Kidney epithelial cell (primary cell): ENCODE data around the gene ZBTB8A. TPM values are rescaled to one million over a fixed set of nuclear protein-coding genes. Genes with fewer than 3 reads are reported as not detected.

Experiments used
- DNase-seq: peaks from one replicate; pipeline ENCODE4 v3.0.0-alpha.2; 2010; ENCODE audit warnings: low read depth
- H3K27me3 ChIP-seq: 2 replicates; pipeline ENCODE4 v1.6.0; 2011; ENCODE audit warnings: low read length; ENCODE audit not compliant: control insufficient read depth, insufficient read depth
- H3K36me3 ChIP-seq: 2 replicates; pipeline ENCODE4 v1.5.1; 2011; ENCODE audit warnings: low read length; ENCODE audit not compliant: control insufficient read depth, insufficient read depth
- H3K4me3 ChIP-seq: 2 replicates; pipeline ENCODE4 v1.5.1; 2011; ENCODE audit warnings: low read depth, mild to moderate bottlenecking, control low read depth, low read length
- total RNA-seq: library from RNA; depleted of rRNA; stranded (reverse); fragments of >200 nt; gene quantifications from 2 replicates; pipeline ENCODE4 v1.2.3, GENCODE V29; 2015
- TF ChIP-seq, protein P1 (sequence below): IDR thresholded peaks from 2 replicates; pipeline ENCODE4 v1.5.1; 2011; ENCODE audit warnings: mild to moderate bottlenecking, moderate library complexity, low read length, control low read depth, inconsistent platforms; ENCODE audit not compliant: insufficient read depth, poor library complexity, severe bottlenecking

ZBTB8A gene
- total RNA-seq, 1 donor from 2014 or later = 7.5 TPM

DNA sequence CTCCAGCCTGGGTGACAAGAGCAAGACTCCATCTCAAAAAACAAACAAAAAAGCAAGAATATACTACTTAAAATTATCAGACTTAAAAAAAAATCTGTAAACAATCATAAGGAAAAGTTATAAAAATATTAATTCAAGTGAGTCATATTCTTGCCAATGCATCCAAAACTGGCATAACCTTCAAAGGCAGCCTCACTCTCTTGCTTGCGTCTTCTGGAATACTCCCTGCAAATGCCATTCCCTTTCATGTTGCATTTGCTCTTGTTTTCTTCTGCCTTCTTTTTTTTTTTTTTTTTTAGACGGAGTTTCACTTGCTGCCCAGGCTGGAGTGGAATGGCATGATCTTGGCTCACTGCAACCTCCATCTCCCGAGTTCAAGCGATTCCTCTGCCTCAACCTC, 32.2 kb upstream of the ZBTB8A start:
- TF ChIP-seq, protein P1, sequence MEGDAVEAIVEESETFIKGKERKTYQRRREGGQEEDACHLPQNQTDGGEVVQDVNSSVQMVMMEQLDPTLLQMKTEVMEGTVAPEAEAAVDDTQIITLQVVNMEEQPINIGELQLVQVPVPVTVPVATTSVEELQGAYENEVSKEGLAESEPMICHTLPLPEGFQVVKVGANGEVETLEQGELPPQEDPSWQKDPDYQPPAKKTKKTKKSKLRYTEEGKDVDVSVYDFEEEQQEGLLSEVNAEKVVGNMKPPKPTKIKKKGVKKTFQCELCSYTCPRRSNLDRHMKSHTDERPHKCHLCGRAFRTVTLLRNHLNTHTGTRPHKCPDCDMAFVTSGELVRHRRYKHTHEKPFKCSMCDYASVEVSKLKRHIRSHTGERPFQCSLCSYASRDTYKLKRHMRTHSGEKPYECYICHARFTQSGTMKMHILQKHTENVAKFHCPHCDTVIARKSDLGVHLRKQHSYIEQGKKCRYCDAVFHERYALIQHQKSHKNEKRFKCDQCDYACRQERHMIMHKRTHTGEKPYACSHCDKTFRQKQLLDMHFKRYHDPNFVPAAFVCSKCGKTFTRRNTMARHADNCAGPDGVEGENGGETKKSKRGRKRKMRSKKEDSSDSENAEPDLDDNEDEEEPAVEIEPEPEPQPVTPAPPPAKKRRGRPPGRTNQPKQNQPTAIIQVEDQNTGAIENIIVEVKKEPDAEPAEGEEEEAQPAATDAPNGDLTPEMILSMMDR = no peak
- DNase-seq = no peak
- no peak overlapping the region for H3K4me3 ChIP-seq

DNA sequence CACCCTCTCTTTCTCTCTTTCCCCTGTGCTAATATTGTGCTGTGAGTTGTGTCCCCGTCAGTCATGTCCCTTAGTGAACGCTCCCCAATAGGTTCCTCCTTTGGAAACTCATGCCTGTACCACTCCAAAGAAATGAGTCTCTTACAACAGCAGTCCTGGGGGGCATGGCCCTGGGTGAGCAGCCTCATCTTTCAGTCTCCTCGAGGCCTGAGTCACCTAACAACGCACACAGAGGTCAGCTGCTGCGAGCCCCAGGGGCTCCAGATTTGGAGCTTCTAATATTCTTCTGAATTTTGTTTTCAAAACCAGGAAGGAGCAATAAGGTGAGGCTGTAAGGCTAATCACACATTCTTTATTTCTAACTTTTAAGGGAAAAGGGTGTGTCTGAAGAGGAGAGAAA, 30.5 kb upstream of the ZBTB8A start:
- no peaks in the 10 kb centered on the region for H3K27me3 ChIP-seq
- TF ChIP-seq, protein P1 = no peak
- H3K4me3 ChIP-seq = no peak overlapping the region
- DNase-seq = no peak
- no peaks in the 10 kb centered on the region for H3K36me3 ChIP-seq

More for the DNA sequence above, 32.2 kb upstream of the ZBTB8A start:
- no peaks in the 10 kb centered on the region for H3K27me3 ChIP-seq
- H3K36me3 ChIP-seq = no peaks in the 10 kb centered on the region

DNA sequence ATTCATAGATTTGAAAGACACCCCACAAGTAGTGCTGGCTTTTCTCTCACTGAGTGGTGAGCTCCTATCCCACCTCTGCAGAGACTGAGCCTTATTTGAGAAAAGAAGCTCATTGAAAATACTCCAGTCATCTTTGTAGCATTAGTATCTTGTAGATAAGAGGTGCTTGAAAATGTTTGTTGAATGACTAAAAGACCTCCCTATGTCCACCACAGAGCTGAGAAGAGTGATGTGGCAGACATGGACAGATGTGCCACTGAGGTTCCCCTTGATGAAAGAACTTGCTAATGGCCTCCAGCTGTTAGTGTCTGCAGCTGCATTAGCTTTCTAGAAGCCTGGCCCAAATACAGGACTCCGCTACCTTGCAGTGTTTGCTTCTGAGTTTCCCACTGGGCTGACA, 29.3 kb upstream of the ZBTB8A start:
- Histone ChIP-seq H3K36me3 (no peaks in the 10 kb centered on the region), H3K27me3 (no peaks in the 10 kb centered on the region), H3K4me3 (no peak overlapping the region)
- TF ChIP-seq, protein P1 = no peak
- no peak for DNase-seq

DNA sequence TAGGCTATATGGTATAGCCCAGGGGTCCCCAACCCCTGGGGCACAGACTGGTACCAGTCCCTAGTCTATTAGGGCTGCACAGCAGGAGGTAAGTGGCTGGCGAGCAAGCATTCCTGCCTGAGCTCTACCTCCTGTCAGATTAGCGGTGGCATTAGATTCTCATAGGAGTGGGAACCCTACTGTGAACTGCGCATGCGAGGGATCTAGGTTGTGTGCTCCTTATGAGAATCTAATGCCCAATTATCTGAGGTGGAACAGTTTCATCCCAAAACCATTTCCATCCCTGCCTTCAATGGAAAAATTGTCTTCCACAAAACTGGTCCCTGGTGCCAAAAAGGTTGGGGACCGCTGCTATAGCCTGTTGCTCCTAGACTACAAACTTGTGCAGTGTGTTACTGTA, 22.8 kb upstream of the ZBTB8A start:
- H3K36me3 ChIP-seq = no peaks in the 10 kb centered on the region
- H3K27me3 ChIP-seq = no peaks in the 10 kb centered on the region
- TF ChIP-seq, protein P1 = no peak
- no peak overlapping the region for H3K4me3 ChIP-seq
- DNase-seq = no peak

DNA sequence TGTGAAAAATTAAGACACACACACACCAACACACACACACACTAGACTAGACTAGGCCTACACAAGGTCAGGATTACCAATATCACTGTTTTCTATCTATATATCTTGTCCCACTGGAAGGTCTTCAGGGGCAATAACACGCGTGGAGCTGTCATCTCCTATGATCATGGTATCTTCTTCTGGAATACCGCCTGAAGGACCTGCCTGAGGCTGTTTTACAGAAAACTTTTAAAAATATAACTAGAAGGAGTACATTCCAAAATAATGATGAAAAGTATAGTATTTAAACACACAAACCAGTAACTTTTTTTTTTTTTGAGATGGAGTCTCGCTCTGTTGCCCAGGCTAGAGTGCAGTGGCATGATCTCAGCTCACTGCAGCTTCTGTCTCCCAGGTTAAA, 20.3 kb upstream of the ZBTB8A start:
- no peaks in the 10 kb centered on the region for H3K36me3 ChIP-seq
- no peaks in the 10 kb centered on the region for H3K27me3 ChIP-seq
- no peak for DNase-seq
- TF ChIP-seq, protein P1 = no peak
- H3K4me3 ChIP-seq = no peak overlapping the region

DNA sequence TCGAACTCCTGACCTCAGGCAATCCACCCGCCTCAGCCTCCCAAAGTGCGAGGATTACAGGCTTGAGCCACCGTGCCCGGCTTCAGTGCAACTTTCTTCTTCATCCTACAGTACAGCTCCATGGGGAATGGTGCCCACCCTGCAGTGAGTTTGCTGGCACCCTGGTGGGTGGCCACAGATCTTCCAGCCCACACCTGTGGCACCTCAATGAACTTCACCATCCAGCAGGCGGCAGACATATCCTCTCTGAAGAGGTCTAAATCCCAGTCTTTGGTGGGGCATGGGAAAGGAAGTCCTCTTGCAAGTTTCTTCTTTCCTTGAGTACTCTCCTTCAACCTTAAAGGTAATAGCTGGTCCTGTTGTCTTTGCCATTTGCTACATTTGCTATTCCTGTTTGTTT, 18.1 kb upstream of the ZBTB8A start:
- TF ChIP-seq, protein P1 = no peak
- no peak for DNase-seq
- H3K27me3 ChIP-seq = no peaks in the 10 kb centered on the region
- no peaks in the 10 kb centered on the region for H3K36me3 ChIP-seq
- no peak overlapping the region for H3K4me3 ChIP-seq
